MCF 10A (cell line): ENCODE measurements around the gene GRIN3B. TPM values are rescaled to one million over a fixed set of nuclear protein-coding genes. Genes with fewer than 3 reads are reported as not detected.

Experiments
- BruUV-seq: library from RNA; stranded (reverse); fragments of 400-500 nt; replicated peaks from 2 replicates; lab custom pipeline; 2021; lab: Mats Ljungman, UMichigan
- CTCF ChIA-PET: fragments of 300-600 bp; sonication (Branson Sonifier 250); formaldehyde crosslinking; extraction: SDS; loops from one replicate; lab custom pipeline; 2021; ENCODE audit warnings: antibody characterized with exemption, inconsistent platforms; lab: Yijun Ruan, JAX
- POLR2A ChIA-PET: fragments of 300-600, 350-650 bp; sonication (Branson Sonifier 250); formaldehyde crosslinking; extraction: SDS; loops from one replicate; lab custom pipeline; 2020; ENCODE audit warnings: antibody characterized with exemption, inconsistent platforms; lab: Yijun Ruan, JAX
- DNase-seq: peaks from one replicate; pipeline ENCODE4 v3.0.0-alpha.2; 2018; ENCODE audit not compliant: unreplicated experiment
- H3K27ac Mint-ChIP-seq: one replicate; pipeline ENCODE4 v1.8.0; 2022; ENCODE audit warnings: mild to moderate bottlenecking, low read depth, mixed read lengths; ENCODE audit not compliant: unreplicated experiment
- H3K27me3 Mint-ChIP-seq: one replicate; pipeline ENCODE4 v1.8.0; 2022; ENCODE audit warnings: mixed read lengths; ENCODE audit not compliant: insufficient read depth, unreplicated experiment
- H3K36me3 Mint-ChIP-seq: one replicate; pipeline ENCODE4 v1.8.0; 2022; ENCODE audit warnings: mild to moderate bottlenecking, moderate library complexity, mixed read lengths; ENCODE audit not compliant: insufficient read depth, unreplicated experiment
- H3K4me1 Mint-ChIP-seq: one replicate; pipeline ENCODE4 v1.8.0; 2022; ENCODE audit warnings: mixed read lengths; ENCODE audit not compliant: insufficient read depth, unreplicated experiment
- H3K4me3 Mint-ChIP-seq: one replicate; pipeline ENCODE4 v1.8.0; 2022; ENCODE audit warnings: mild to moderate bottlenecking, moderate library complexity, mixed read lengths; ENCODE audit not compliant: unreplicated experiment
- H3K9me3 Mint-ChIP-seq: one replicate; pipeline ENCODE4 v1.8.0; 2022; ENCODE audit warnings: mixed read lengths; ENCODE audit not compliant: unreplicated experiment
- intact Hi-C: fragments of 100-400 bp; cut with micrococcal nuclease; formaldehyde crosslinking; loops from 2 replicates; pipeline ENCODE4 v1.14.1; 2022
- total RNA-seq: library from RNA; stranded (reverse); gene quantifications from 2 replicates; pipeline ENCODE4 v1.2.3, GENCODE V29; 2022
- TF ChIP-seq, protein P1 (sequence below): fragments of 200-600 bp; IDR thresholded peaks from one replicate; pipeline ENCODE4 v1.8.0; 2022; ENCODE audit warnings: antibody characterized with exemption, mild to moderate bottlenecking; ENCODE audit not compliant: unreplicated experiment

The GRIN3B gene
- total RNA-seq, 1 experiment from 2014 or later, result not detected

DNA sequence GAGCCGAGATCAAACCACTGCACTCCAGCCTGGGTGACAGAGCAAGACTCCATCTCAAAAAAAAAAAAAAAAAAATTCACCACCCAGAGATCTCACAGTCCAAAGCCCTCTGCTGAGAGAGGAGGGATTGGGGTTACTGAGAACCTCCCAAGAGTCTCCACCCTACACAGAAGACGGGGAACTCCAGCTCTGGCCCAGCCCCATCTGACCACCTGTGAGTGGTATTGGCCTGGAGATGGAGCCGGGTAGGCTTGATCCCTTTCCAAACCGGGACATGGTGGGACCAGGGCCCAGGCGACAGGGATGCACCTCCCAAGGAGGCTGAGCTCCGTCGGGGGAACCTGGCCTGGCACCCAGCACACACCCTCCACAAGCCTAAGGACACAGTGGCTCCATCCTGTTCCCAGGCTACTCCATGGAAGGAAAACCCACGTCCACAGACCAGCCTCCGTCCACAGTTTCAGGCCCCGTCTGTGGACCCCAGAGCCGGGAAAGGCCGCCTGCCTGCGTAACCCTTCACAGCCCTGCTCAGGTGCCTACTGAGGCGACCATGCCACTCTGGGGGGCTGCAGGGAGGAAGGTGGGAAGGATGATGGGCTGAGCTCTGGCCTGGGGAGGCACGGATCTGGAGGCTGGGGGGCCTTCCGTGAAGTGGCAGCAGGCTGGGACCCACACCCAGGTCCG lies 18.9 kb downstream of the GRIN3B start:
- TF ChIP-seq, protein P1, sequence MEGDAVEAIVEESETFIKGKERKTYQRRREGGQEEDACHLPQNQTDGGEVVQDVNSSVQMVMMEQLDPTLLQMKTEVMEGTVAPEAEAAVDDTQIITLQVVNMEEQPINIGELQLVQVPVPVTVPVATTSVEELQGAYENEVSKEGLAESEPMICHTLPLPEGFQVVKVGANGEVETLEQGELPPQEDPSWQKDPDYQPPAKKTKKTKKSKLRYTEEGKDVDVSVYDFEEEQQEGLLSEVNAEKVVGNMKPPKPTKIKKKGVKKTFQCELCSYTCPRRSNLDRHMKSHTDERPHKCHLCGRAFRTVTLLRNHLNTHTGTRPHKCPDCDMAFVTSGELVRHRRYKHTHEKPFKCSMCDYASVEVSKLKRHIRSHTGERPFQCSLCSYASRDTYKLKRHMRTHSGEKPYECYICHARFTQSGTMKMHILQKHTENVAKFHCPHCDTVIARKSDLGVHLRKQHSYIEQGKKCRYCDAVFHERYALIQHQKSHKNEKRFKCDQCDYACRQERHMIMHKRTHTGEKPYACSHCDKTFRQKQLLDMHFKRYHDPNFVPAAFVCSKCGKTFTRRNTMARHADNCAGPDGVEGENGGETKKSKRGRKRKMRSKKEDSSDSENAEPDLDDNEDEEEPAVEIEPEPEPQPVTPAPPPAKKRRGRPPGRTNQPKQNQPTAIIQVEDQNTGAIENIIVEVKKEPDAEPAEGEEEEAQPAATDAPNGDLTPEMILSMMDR, result no peak
- peaks cover 38% of the 10 kb centered on the region for H3K36me3 Mint-ChIP-seq
- no peaks in the 10 kb centered on the region for H3K9me3 Mint-ChIP-seq
- H3K4me3 Mint-ChIP-seq, result peak overlapping the region; percentile 86
- H3K27ac Mint-ChIP-seq, result no peak overlapping the region
- ChIA-PET POLR2A (interaction anchor here (0.6 to 2.0 kb wide), 11 partner anchors 9 to 209 kb away, joined by 3 to 11 read pairs (median 4); partner anchors contain the start of gene WDR18), CTCF (interaction anchor here (0.6 to 1.0 kb wide), 4 partner anchors 9 to 222 kb away, joined by 3 to 4 read pairs (median 3); no protein-coding TSS in a partner anchor)
- H3K27me3 Mint-ChIP-seq, result no peaks in the 10 kb centered on the region
- BruUV-seq, result no TSS peak
- DNase-seq, result no peak
- intact Hi-C loops, result no loop called here
- peaks cover 17% of the 10 kb centered on the region for H3K4me1 Mint-ChIP-seq

DNA sequence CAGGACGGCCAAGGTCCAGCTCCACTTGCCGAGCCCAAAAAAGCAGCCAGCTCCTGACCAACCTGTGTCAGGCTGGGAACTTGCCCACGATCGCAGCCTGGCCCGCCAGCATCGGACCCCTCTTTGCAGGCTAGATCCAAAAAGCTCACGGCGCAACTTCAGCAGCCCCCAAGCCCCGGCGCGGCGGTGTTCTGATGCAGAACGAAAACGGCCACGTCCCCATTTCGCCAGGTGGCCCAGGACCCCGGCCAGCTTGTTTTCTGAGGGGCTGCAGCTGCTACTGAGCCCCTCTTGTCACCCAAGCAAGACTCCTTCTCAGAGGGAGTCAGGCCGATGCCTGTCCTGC lies 19.4 kb downstream of the GRIN3B start:
- DNase-seq, result no peak
- no peaks in the 10 kb centered on the region for H3K9me3 Mint-ChIP-seq
- H3K27ac Mint-ChIP-seq, result peak overlapping the region; percentile 99
- peak overlapping the region; percentile 86 for H3K4me3 Mint-ChIP-seq
- TF ChIP-seq, protein P1, result no peak
- POLR2A ChIA-PET, result interaction anchor here (0.7 to 2.3 kb wide), 9 partner anchors 9 to 197 kb away, joined by 3 to 13 read pairs (median 4); partner anchors contain the start of gene WDR18
- intact Hi-C loops, result no loop called here
- peaks cover 36% of the 10 kb centered on the region for H3K36me3 Mint-ChIP-seq
- peaks cover 17% of the 10 kb centered on the region for H3K4me1 Mint-ChIP-seq
- no peaks in the 10 kb centered on the region for H3K27me3 Mint-ChIP-seq
- no TSS peak for BruUV-seq
- CTCF ChIA-PET, result interaction anchor here (0.7 to 0.9 kb wide), 2 partner anchors 97 to 221 kb away, joined by 3 to 4 read pairs; no protein-coding TSS in a partner anchor

DNA sequence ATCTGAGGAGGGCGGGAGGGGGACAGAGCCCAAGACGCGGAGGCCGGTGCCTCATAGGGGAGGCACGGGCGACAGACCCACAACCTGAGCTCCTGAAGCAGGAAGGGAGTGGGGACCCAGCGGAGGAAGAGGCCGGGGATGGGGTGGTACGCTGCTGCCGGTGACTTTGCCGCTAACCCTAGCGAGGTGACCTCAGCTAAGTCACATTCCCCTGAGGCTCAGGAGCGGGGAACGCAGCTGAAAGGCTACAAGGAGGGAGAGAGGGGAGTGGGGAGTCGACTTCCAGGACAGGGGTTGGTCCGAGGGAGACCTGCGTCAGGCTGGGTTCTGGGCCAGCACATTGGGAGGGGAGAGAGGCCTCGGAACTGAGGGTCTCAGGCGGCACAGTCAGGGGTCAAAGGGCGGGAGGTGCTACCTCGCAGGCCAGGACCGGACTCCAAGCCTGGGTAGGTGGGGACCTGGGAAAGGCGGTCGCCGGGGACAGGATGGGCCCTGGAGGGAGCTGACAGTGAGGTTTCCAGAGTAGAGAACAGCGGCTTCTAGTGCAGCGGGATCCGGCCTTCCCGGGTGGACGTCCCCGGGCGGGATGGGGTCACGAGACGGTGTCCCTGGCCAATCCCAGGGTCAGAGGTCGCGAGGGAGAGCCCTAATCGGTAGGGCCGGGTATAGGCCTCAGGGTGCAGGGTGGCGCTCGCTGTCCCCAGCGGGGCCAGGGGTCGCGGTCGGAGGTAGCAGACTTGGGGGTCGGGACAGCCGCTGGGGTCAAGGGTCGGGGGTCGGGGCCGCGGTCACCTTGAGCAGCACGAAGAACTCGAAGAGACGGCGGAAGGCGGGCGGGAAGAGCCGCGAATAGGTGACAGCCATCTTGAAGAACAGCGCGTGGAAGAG lies 20.0 kb downstream of the GRIN3B start:
- H3K4me3 Mint-ChIP-seq, result peak overlapping the region; percentile 86
- peaks cover 17% of the 10 kb centered on the region for H3K4me1 Mint-ChIP-seq
- CTCF ChIA-PET, result interaction anchor here (0.6 to 0.7 kb wide), 2 partner anchors 31 to 98 kb away, joined by 3 read pairs; no protein-coding TSS in a partner anchor
- DNase-seq, result no peak
- TF ChIP-seq, protein P1, result no peak
- POLR2A ChIA-PET, result interaction anchor here (0.7 to 2.3 kb wide), 11 partner anchors 9 to 196 kb away, joined by 3 to 13 read pairs (median 4); partner anchors contain the start of gene WDR18
- peaks cover 36% of the 10 kb centered on the region for H3K36me3 Mint-ChIP-seq
- no peaks in the 10 kb centered on the region for H3K9me3 Mint-ChIP-seq
- BruUV-seq, result no TSS peak
- H3K27ac Mint-ChIP-seq, result peak overlapping the region; percentile 99
- no peaks in the 10 kb centered on the region for H3K27me3 Mint-ChIP-seq
- intact Hi-C loops, result loop anchor here (2.0 kb wide), 1 partner anchor 75 kb away; the partner anchor contains the start of gene POLR2E
